ENCODE results near the gene RBM28. TPM values are rescaled to one million over a fixed set of nuclear protein-coding genes. Genes with fewer than 3 reads are reported as not detected.

RBM28 gene
- total RNA-seq, 1 experiment from 2014 or later: 45.3 TPM

- Histone ChIP-seq H3K36me3 (ENCODE audit: low read depth, low read length) (no peaks in the 10 kb centered on the region), H3F3A (ENCODE audit: low read length, unreplicated experiment) (no peaks in the 10 kb centered on the region), H3K9me2 (replicated peaks; ENCODE audit: low read length) (no peaks in the 10 kb centered on the region), H3K9me3 (ENCODE audit: low read length) (no peaks in the 10 kb centered on the region), H3K79me2 (ENCODE audit: low read length) (no peaks in the 10 kb centered on the region), H4K20me1 (ENCODE audit: low read length) (no peaks in the 10 kb centered on the region), H2AFZ (ENCODE audit: low read length) (no peak overlapping the region), H3K4me1 (ENCODE audit: insufficient read depth, low read length) (no peaks in the 10 kb centered on the region), H3K27me3 (ENCODE audit: low read length) (peaks cover 18% of the 10 kb centered on the region), H3K9ac (ENCODE audit: low read length) (no peak overlapping the region), H3K27ac (ENCODE audit: low read length) (no peak overlapping the region), H3K4me3 (ENCODE audit: low read length) (no peak overlapping the region), H3K4me2 (ENCODE audit: low read length) (no peak overlapping the region)
- intact Hi-C loops (cut with micrococcal nuclease): no loop called here
- ATAC-seq (no peak), DNase-seq (no peak)
- no TSS peak for BruUV-seq (replicated peaks)
- ChIA-PET CTCF (no interaction called here), POLR2A (ENCODE audit: unreplicated experiment) (no interaction called here)
- no peak for TF ChIP-seq EZH2phosphoT487 (IDR thresholded peaks at IDR 0.05; ENCODE audit: borderline replicate concordance, low read length)
- TF ChIP-seq, protein P1, sequence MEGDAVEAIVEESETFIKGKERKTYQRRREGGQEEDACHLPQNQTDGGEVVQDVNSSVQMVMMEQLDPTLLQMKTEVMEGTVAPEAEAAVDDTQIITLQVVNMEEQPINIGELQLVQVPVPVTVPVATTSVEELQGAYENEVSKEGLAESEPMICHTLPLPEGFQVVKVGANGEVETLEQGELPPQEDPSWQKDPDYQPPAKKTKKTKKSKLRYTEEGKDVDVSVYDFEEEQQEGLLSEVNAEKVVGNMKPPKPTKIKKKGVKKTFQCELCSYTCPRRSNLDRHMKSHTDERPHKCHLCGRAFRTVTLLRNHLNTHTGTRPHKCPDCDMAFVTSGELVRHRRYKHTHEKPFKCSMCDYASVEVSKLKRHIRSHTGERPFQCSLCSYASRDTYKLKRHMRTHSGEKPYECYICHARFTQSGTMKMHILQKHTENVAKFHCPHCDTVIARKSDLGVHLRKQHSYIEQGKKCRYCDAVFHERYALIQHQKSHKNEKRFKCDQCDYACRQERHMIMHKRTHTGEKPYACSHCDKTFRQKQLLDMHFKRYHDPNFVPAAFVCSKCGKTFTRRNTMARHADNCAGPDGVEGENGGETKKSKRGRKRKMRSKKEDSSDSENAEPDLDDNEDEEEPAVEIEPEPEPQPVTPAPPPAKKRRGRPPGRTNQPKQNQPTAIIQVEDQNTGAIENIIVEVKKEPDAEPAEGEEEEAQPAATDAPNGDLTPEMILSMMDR (conservative IDR thresholded peaks at IDR 0.05; ENCODE audit: low read depth, low read length): no peak
- no peak for TF ChIP-seq EZH2 (IDR thresholded peaks at IDR 0.05; ENCODE audit: low read length, unreplicated experiment)
Observed at GRCh38 chr7:128365432-128365831, 21.7 kb upstream of the RBM28 start.

GRCh38 chr7:128364166-128364870 is 20.6 kb upstream of the RBM28 start:
- Histone ChIP-seq H3K4me2 (ENCODE audit: low read length) (no peak overlapping the region), H3K36me3 (ENCODE audit: low read depth, low read length) (no peaks in the 10 kb centered on the region), H3K4me1 (ENCODE audit: insufficient read depth, low read length) (no peaks in the 10 kb centered on the region), H3F3A (ENCODE audit: low read length, unreplicated experiment) (no peaks in the 10 kb centered on the region), H3K79me2 (ENCODE audit: low read length) (no peaks in the 10 kb centered on the region), H4K20me1 (ENCODE audit: low read length) (no peaks in the 10 kb centered on the region), H3K9me2 (replicated peaks; ENCODE audit: low read length) (no peaks in the 10 kb centered on the region), H3K27me3 (ENCODE audit: low read length) (peaks cover 18% of the 10 kb centered on the region), H3K9ac (ENCODE audit: low read length) (no peak overlapping the region), H2AFZ (ENCODE audit: low read length) (no peak overlapping the region), H3K27ac (ENCODE audit: low read length) (no peak overlapping the region), H3K4me3 (ENCODE audit: low read length) (no peak overlapping the region), H3K9me3 (ENCODE audit: low read length) (no peaks in the 10 kb centered on the region)
- BruUV-seq (replicated peaks): no TSS peak
- no peak for TF ChIP-seq EZH2phosphoT487 (IDR thresholded peaks at IDR 0.05; ENCODE audit: borderline replicate concordance, low read length)
- TF ChIP-seq, protein P1 (conservative IDR thresholded peaks at IDR 0.05; ENCODE audit: low read depth, low read length): no peak
- TF ChIP-seq EZH2 (IDR thresholded peaks at IDR 0.05; ENCODE audit: low read length, unreplicated experiment): no peak
- intact Hi-C loops (cut with micrococcal nuclease): no loop called here
- ChIA-PET POLR2A (ENCODE audit: unreplicated experiment) (no interaction called here), CTCF (no interaction called here)
- no peak for ATAC-seq
- DNase-seq: no peak

DNA sequence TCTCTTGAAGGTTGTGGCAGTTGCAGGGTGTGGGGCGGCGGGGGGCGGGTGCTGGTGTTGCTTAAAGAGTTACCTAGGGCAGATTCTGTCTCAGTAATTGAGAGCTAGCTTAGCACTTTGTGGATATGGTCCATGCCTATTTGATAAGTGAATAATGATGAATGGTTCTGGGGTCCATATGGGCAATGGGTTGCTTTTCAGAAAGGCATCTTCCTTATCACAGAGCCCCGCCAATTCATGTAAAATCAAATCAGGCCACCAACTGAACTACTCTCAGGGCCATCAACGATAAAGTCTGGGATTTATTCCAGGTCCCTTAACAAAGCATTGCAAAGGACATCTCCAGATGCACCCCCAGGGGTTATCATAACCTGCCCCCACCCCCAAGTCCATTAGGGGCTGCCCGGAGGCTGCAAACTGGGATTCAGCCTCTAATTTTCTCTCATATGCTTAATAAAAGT is 19.6 kb upstream of the RBM28 start:
- DNase-seq (no peak), ATAC-seq (no peak)
- TF ChIP-seq EZH2 (IDR thresholded peaks at IDR 0.05; ENCODE audit: low read length, unreplicated experiment) (no peak), EZH2phosphoT487 (IDR thresholded peaks at IDR 0.05; ENCODE audit: borderline replicate concordance, low read length) (no peak)
- TF ChIP-seq, protein P1 (conservative IDR thresholded peaks at IDR 0.05; ENCODE audit: low read depth, low read length): no peak
- intact Hi-C loops (cut with micrococcal nuclease): no loop called here
- Histone ChIP-seq H3K9ac (ENCODE audit: low read length) (no peak overlapping the region), H3K4me2 (ENCODE audit: low read length) (no peak overlapping the region), H3K79me2 (ENCODE audit: low read length) (no peaks in the 10 kb centered on the region), H3K9me3 (ENCODE audit: low read length) (no peaks in the 10 kb centered on the region), H3K27ac (ENCODE audit: low read length) (no peak overlapping the region), H3K36me3 (ENCODE audit: low read depth, low read length) (no peaks in the 10 kb centered on the region), H3F3A (ENCODE audit: low read length, unreplicated experiment) (no peaks in the 10 kb centered on the region), H2AFZ (ENCODE audit: low read length) (no peak overlapping the region), H3K9me2 (replicated peaks; ENCODE audit: low read length) (no peaks in the 10 kb centered on the region), H3K4me1 (ENCODE audit: insufficient read depth, low read length) (no peaks in the 10 kb centered on the region), H3K4me3 (ENCODE audit: low read length) (no peak overlapping the region), H4K20me1 (ENCODE audit: low read length) (no peaks in the 10 kb centered on the region), H3K27me3 (ENCODE audit: low read length) (peaks cover 18% of the 10 kb centered on the region)
- BruUV-seq (replicated peaks): no TSS peak
- POLR2A ChIA-PET (ENCODE audit: unreplicated experiment): no interaction called here
- CTCF ChIA-PET: no interaction called here

Data from PC-3 (cell line).